ENCODE data around the gene SOX3.

DNA sequence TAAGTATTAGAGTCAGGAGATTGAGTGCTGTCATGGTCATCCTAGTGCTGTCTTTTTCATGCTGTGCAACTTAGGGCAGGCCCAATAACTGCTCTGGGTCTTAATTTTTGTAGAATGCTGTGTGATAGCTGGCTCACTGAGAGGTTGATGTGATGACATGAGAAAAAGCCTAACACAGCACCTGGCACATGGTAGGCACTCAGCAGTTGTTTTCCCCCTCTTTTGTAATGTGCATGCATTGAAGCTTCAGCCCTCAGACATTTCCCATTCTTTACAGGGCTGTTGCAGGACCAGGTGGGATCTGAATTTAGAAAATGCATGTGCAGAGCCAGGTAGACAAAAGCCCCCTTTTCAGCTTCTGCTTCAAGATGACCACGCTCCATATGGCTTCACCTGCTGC lies 44.1 kb upstream of the SOX3 start:
- TF ChIP-seq, protein P1, sequence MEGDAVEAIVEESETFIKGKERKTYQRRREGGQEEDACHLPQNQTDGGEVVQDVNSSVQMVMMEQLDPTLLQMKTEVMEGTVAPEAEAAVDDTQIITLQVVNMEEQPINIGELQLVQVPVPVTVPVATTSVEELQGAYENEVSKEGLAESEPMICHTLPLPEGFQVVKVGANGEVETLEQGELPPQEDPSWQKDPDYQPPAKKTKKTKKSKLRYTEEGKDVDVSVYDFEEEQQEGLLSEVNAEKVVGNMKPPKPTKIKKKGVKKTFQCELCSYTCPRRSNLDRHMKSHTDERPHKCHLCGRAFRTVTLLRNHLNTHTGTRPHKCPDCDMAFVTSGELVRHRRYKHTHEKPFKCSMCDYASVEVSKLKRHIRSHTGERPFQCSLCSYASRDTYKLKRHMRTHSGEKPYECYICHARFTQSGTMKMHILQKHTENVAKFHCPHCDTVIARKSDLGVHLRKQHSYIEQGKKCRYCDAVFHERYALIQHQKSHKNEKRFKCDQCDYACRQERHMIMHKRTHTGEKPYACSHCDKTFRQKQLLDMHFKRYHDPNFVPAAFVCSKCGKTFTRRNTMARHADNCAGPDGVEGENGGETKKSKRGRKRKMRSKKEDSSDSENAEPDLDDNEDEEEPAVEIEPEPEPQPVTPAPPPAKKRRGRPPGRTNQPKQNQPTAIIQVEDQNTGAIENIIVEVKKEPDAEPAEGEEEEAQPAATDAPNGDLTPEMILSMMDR (conservative IDR thresholded peaks at IDR 0.05; ENCODE audit: low read depth, low read length), result no peak
- TF ChIP-seq EZH2phosphoT487 (IDR thresholded peaks at IDR 0.05; ENCODE audit: borderline replicate concordance, low read length), result no peak

All from PC-3 (cell line).